GM18507 (cell line): ENCODE data around the gene PTBP3.

Experiments
- DNase-seq: peaks from one replicate; pipeline ENCODE4 v3.0.0; 2011; ENCODE audit warnings: low read depth; ENCODE audit not compliant: insufficient read length; ENCODE audit errors: extremely low spot score
- FAIRE-seq: peaks from 2 replicates; lab custom pipeline; 2011; peaks lifted over from hg19 to GRCh38; lab: Jason Lieb, UNC

The PTBP3 gene

GRCh38 chr9:112176524-112176923, 156.9 kb downstream of the PTBP3 start:
- FAIRE-seq (no peak), DNase-seq (no peak)

GRCh38 chr9:112175796-112176315, 157.6 kb downstream of the PTBP3 start:
- DNase-seq, result no peak
- no peak for FAIRE-seq

GRCh38 chr9:112174965-112175795, 158.2 kb downstream of the PTBP3 start, which contains the start of gene SUSD1:
Gene SUSD1 (minus strand): TSS chr9:112175297. CDS start chr9:112175235, 62 bp downstream.
- DNase-seq, result peak; percentile 30

GRCh38 chr9:112174222-112174964, 159.0 kb downstream of the PTBP3 start:
- peak; percentile 77 for FAIRE-seq
- DNase-seq, result peak; percentile 79

More at GRCh38 chr9:112174965-112175795, 158.2 kb downstream of the PTBP3 start, which contains the start of gene SUSD1:
- FAIRE-seq, result no peak

- FAIRE-seq, result no peak
- DNase-seq, result no peak
Measured at GRCh38 chr9:112173489-112174221, 159.8 kb downstream of the PTBP3 start.

- DNase-seq (no peak), FAIRE-seq (no peak)
Measured at GRCh38 chr9:112170968-112171367, 162.5 kb downstream of the PTBP3 start.

GRCh38 chr9:112170235-112170634, 163.2 kb downstream of the PTBP3 start:
- no peak for DNase-seq
- no peak for FAIRE-seq

GRCh38 chr9:112169368-112169767, 164.1 kb downstream of the PTBP3 start:
- FAIRE-seq (no peak), DNase-seq (no peak)

- no peak for FAIRE-seq
Measured at GRCh38 chr9:112168197-112168596, 165.2 kb downstream of the PTBP3 start.

More at GRCh38 chr9:112168197-112168596, 165.2 kb downstream of the PTBP3 start:
- no peak for DNase-seq
